Muscle of leg (tissue), 11 donors: ENCODE data around the gene SMTN. TPM values are rescaled to one million over a fixed set of nuclear protein-coding genes. Genes with fewer than 3 reads are reported as not detected.
"Not testable (repeated sequence)": the region's sequence is repeated elsewhere in the genome, so short reads cannot be mapped to it uniquely, and the experiment has no call there.

Source experiments
- DNase-seq: peaks from one replicate; pipeline ENCODE4 v3.0.0; 2013
- H3K27ac ChIP-seq: one replicate; pipeline ENCODE4 v1.5.1; 2013; ENCODE audit warnings: mild to moderate bottlenecking, low read length, control low read depth
- H3K27me3 ChIP-seq: one replicate; pipeline ENCODE4 v1.6.1; 2013; ENCODE audit warnings: low read length; ENCODE audit not compliant: control insufficient read depth, insufficient read depth
- H3K36me3 ChIP-seq: one replicate; pipeline ENCODE4 v1.6.1; 2013; ENCODE audit warnings: low read length; ENCODE audit not compliant: control insufficient read depth, insufficient read depth
- H3K4me1 ChIP-seq: one replicate; pipeline ENCODE4 v1.6.1; 2013; ENCODE audit warnings: low read length; ENCODE audit not compliant: control insufficient read depth, insufficient read depth
- H3K4me3 ChIP-seq: one replicate; pipeline ENCODE4 v1.5.1; 2013; ENCODE audit warnings: low read length, control low read depth
- H3K9me3 ChIP-seq: replicated peaks from 2 replicates; pipeline ENCODE4 v1.6.1; 2013; ENCODE audit warnings: low read depth, low read length; ENCODE audit not compliant: control insufficient read depth
- WGBS: methylation state at CpG from one replicate; pipeline ENCODE4 v1.1.5; 2013; ENCODE audit warnings: missing lambda C conversion rate; ENCODE audit not compliant: insufficient coverage; 5-methylcytosine and 5-hydroxymethylcytosine counted together
- polyA plus RNA-seq, 8 donors: library from polyadenylated mRNA; unstranded; fragments of 120-200 nt; gene quantifications; one replicate each; pipeline versions ENCODE4 v1.2.1 to v1.2.3, GENCODE V29; 2013; ENCODE audit warnings: inconsistent platforms in 1 of 8, low replicate concordance in 1 of 8; ENCODE audit not compliant: insufficient read length in 8 of 8, insufficient read depth in 1 of 8
- total RNA-seq: library from RNA; stranded (reverse); fragments of 120-200 nt; gene quantifications from one replicate; pipeline ENCODE4 v1.2.4, GENCODE V29; 2013

The SMTN gene
- total and polyA plus RNA-seq, 9 donors: 103 to 284 (median 165) TPM

GRCh38 chr22:31069691-31070314 is 11.3 kb upstream of the SMTN start:
- not testable (repeated sequence) for DNase-seq

GRCh38 chr22:31073125-31073524 is 8.0 kb upstream of the SMTN start:
- not testable (repeated sequence) for H3K36me3 ChIP-seq, H3K4me3 ChIP-seq, H3K9me3 ChIP-seq, H3K27me3 ChIP-seq, DNase-seq
- WGBS: 75% methylated on average over 7 of the region's 9 CpGs
- Histone ChIP-seq H3K4me1 (peaks cover 15% of the 10 kb centered on the region), H3K27ac (peak overlapping the region; percentile 13)

More at GRCh38 chr22:31069691-31070314, 11.3 kb upstream of the SMTN start:
- H3K9me3 ChIP-seq, H3K4me3 ChIP-seq, H3K4me1 ChIP-seq, H3K27me3 ChIP-seq, H3K27ac ChIP-seq, H3K36me3 ChIP-seq: not testable (repeated sequence)
- 91% methylated on average over 3 of the region's 6 CpGs for WGBS

GRCh38 chr22:31073545-31074145 is 7.5 kb upstream of the SMTN start:
- WGBS: 60% methylated on average over 1 of the region's 5 CpGs
- peaks cover 15% of the 10 kb centered on the region for H3K4me1 ChIP-seq
- not testable (repeated sequence) for H3K36me3 ChIP-seq, H3K9me3 ChIP-seq, DNase-seq, H3K27me3 ChIP-seq, H3K4me3 ChIP-seq
- peak overlapping the region; percentile 13 for H3K27ac ChIP-seq

GRCh38 chr22:31075961-31076360 is 5.2 kb upstream of the SMTN start:
- peaks cover 27% of the 10 kb centered on the region for H3K4me1 ChIP-seq
- H3K9me3 ChIP-seq: no peaks in the 10 kb centered on the region
- H3K36me3 ChIP-seq: no peaks in the 10 kb centered on the region
- DNase-seq: peak; percentile 99
- no peak overlapping the region for H3K4me3 ChIP-seq
- H3K27me3 ChIP-seq: no peaks in the 10 kb centered on the region
- H3K27ac ChIP-seq: peak overlapping the region; percentile 87
- WGBS: 14% methylated on average over 9 of the region's 15 CpGs

- Histone ChIP-seq H3K27me3 (no peaks in the 10 kb centered on the region), H3K27ac (no peak overlapping the region), H3K36me3 (peaks cover 2% of the 10 kb centered on the region), H3K4me1 (peaks cover 42% of the 10 kb centered on the region), H3K4me3 (no peak overlapping the region), H3K9me3 (no peaks in the 10 kb centered on the region)
- DNase-seq: no peak
- 100% methylated on average over 3 of the region's 6 CpGs for WGBS
These were observed 3.4 kb upstream of the SMTN start for GRCh38 chr22:31077681-31078080.

GRCh38 chr22:31078389-31078788 is 2.7 kb upstream of the SMTN start:
- not testable (repeated sequence) for H3K36me3 ChIP-seq, H3K9me3 ChIP-seq, H3K27ac ChIP-seq, H3K4me3 ChIP-seq, H3K27me3 ChIP-seq
- DNase-seq: peak; percentile 27
- peaks cover 49% of the 10 kb centered on the region for H3K4me1 ChIP-seq
- 40% methylated on average over 1 of the region's 2 CpGs for WGBS

GRCh38 chr22:31079095-31079642 is 1.9 kb upstream of the SMTN start:
- H3K27ac ChIP-seq: no peak overlapping the region
- peaks cover 12% of the 10 kb centered on the region for H3K36me3 ChIP-seq
- 67% methylated on average over 6 of the region's 12 CpGs for WGBS
- no peaks in the 10 kb centered on the region for H3K27me3 ChIP-seq
- peak; percentile 27 for DNase-seq
- H3K4me3 ChIP-seq: no peak overlapping the region
- H3K4me1 ChIP-seq: peaks cover 57% of the 10 kb centered on the region
- H3K9me3 ChIP-seq: no peaks in the 10 kb centered on the region

GRCh38 chr22:31080164-31080847 is 812 bp upstream of the SMTN start:
- Histone ChIP-seq H3K9me3 (no peaks in the 10 kb centered on the region), H3K4me3 (peak overlapping the region; percentile 80), H3K27me3 (no peaks in the 10 kb centered on the region), H3K27ac (peak overlapping the region; percentile 94), H3K4me1 (peaks cover 60% of the 10 kb centered on the region), H3K36me3 (peaks cover 12% of the 10 kb centered on the region)
- no peak for DNase-seq
- 14% methylated on average over 2 of the region's 5 CpGs for WGBS

GRCh38 chr22:31081963-31082605 is 966 bp downstream of the SMTN start:
- Histone ChIP-seq H3K4me1 (peaks cover 65% of the 10 kb centered on the region), H3K27me3 (no peaks in the 10 kb centered on the region), H3K4me3 (peak overlapping the region; percentile 80), H3K9me3 (no peaks in the 10 kb centered on the region), H3K36me3 (peaks cover 28% of the 10 kb centered on the region), H3K27ac (peak overlapping the region; percentile 94)
- peak; percentile 22 for DNase-seq
- 78% methylated on average over 1 of the region's 6 CpGs for WGBS
